ENCODE measurements around the gene CHAF1A. TPM values are rescaled to one million over a fixed set of nuclear protein-coding genes. Genes with fewer than 3 reads are reported as not detected.

CHAF1A gene
- total RNA-seq, 1 experiment from 2014 or later: 161 TPM

DNA sequence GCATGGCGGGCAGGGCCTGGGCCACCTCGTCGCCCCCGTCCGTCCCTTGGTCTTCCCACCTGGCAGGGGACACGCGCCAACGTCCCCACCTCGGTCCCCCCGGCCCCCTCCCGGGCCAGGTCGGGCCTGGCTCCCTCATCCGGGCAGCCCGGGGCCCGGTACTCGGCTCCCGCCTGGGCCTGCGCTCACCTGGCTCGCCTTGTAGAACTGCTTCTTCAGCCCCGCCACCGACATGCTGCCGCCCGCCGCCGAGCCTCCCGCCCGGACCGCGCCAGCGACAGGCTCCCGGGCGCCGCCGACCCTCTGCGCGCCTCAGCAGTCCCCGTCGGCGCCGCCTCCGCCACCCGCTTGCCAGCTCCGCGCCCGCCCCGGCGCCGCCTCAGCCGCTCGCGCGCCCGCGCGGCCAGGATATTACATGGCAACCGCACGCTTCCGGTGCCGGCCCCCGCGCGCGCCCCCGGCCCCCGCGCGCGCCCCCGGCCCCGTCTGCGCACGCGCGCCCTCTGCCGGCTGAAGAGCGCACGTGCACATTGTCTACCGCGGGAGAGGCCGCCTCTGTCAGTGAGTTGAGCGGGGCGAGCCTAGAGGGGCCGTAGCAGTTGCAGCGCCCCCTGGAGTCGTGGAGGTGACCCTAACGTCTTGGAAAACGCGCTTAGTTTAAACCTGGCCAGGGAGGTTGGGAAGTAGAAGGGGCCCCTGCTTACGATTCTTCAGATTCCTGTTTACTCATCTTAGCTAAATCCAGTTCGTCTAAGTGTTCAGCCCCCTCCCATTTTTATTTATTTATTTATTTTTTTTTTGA lies 2.1 kb upstream of the CHAF1A start, which contains the start of gene SH3GL1 (continued):
- TF ChIP-seq, protein P1, sequence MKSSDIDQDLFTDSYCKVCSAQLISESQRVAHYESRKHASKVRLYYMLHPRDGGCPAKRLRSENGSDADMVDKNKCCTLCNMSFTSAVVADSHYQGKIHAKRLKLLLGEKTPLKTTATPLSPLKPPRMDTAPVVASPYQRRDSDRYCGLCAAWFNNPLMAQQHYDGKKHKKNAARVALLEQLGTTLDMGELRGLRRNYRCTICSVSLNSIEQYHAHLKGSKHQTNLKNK (CRISPR knock-in tag; IDR thresholded peaks at IDR 0.05): no peak
- TF ChIP-seq ZNF263 (CRISPR knock-in tag; IDR thresholded peaks at IDR 0.05; ENCODE audit: low read depth) (no peak), ZNF121 (CRISPR knock-in tag; IDR thresholded peaks at IDR 0.05) (no peak), CBFB (CRISPR knock-in tag; IDR thresholded peaks at IDR 0.05; ENCODE audit: low read depth) (0 out of 2 replicates have a peak, but pooled peaks have one; percentile 61), ZNF219 (CRISPR knock-in tag; IDR thresholded peaks at IDR 0.05; ENCODE audit: borderline replicate concordance) (no peak), SP1 (CRISPR knock-in tag; conservative IDR thresholded peaks at IDR 0.05) (peak; percentile 77), ATF1 (CRISPR knock-in tag; IDR thresholded peaks at IDR 0.05) (no peak), PRRX2 (CRISPR knock-in tag; IDR thresholded peaks at IDR 0.05) (no peak), IRF2 (CRISPR knock-in tag; IDR thresholded peaks at IDR 0.05; ENCODE audit: borderline replicate concordance, low read depth) (no peak), TEAD1 (CRISPR knock-in tag; IDR thresholded peaks at IDR 0.05) (peak; percentile 10; the same call in 1 of the 2 replicates), RORB (CRISPR knock-in tag; IDR thresholded peaks at IDR 0.05) (no peak), ZNF416 (CRISPR knock-in tag; IDR thresholded peaks at IDR 0.05) (no peak), ZNF671 (CRISPR knock-in tag; IDR thresholded peaks at IDR 0.05) (no peak)
- TF ChIP-seq, protein P2, sequence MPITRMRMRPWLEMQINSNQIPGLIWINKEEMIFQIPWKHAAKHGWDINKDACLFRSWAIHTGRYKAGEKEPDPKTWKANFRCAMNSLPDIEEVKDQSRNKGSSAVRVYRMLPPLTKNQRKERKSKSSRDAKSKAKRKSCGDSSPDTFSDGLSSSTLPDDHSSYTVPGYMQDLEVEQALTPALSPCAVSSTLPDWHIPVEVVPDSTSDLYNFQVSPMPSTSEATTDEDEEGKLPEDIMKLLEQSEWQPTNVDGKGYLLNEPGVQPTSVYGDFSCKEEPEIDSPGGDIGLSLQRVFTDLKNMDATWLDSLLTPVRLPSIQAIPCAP (CRISPR knock-in tag; IDR thresholded peaks at IDR 0.05): no peak
- TF ChIP-seq, protein P3, sequence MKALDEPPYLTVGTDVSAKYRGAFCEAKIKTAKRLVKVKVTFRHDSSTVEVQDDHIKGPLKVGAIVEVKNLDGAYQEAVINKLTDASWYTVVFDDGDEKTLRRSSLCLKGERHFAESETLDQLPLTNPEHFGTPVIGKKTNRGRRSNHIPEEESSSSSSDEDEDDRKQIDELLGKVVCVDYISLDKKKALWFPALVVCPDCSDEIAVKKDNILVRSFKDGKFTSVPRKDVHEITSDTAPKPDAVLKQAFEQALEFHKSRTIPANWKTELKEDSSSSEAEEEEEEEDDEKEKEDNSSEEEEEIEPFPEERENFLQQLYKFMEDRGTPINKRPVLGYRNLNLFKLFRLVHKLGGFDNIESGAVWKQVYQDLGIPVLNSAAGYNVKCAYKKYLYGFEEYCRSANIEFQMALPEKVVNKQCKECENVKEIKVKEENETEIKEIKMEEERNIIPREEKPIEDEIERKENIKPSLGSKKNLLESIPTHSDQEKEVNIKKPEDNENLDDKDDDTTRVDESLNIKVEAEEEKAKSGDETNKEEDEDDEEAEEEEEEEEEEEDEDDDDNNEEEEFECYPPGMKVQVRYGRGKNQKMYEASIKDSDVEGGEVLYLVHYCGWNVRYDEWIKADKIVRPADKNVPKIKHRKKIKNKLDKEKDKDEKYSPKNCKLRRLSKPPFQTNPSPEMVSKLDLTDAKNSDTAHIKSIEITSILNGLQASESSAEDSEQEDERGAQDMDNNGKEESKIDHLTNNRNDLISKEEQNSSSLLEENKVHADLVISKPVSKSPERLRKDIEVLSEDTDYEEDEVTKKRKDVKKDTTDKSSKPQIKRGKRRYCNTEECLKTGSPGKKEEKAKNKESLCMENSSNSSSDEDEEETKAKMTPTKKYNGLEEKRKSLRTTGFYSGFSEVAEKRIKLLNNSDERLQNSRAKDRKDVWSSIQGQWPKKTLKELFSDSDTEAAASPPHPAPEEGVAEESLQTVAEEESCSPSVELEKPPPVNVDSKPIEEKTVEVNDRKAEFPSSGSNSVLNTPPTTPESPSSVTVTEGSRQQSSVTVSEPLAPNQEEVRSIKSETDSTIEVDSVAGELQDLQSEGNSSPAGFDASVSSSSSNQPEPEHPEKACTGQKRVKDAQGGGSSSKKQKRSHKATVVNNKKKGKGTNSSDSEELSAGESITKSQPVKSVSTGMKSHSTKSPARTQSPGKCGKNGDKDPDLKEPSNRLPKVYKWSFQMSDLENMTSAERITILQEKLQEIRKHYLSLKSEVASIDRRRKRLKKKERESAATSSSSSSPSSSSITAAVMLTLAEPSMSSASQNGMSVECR (CRISPR knock-in tag; IDR thresholded peaks at IDR 0.05; ENCODE audit: borderline replicate concordance): peak; percentile 51; the same call in 1 of the 2 replicates
- TF ChIP-seq, protein P4, sequence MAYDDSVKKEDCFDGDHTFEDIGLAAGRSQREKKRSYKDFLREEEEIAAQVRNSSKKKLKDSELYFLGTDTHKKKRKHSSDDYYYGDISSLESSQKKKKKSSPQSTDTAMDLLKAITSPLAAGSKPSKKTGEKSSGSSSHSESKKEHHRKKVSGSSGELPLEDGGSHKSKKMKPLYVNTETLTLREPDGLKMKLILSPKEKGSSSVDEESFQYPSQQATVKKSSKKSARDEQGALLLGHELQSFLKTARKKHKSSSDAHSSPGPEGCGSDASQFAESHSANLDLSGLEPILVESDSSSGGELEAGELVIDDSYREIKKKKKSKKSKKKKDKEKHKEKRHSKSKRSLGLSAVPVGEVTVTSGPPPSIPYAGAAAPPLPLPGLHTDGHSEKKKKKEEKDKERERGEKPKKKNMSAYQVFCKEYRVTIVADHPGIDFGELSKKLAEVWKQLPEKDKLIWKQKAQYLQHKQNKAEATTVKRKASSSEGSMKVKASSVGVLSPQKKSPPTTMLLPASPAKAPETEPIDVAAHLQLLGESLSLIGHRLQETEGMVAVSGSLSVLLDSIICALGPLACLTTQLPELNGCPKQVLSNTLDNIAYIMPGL (CRISPR knock-in tag; IDR thresholded peaks at IDR 0.05): peak; percentile 62
- TF ChIP-seq, protein P5, sequence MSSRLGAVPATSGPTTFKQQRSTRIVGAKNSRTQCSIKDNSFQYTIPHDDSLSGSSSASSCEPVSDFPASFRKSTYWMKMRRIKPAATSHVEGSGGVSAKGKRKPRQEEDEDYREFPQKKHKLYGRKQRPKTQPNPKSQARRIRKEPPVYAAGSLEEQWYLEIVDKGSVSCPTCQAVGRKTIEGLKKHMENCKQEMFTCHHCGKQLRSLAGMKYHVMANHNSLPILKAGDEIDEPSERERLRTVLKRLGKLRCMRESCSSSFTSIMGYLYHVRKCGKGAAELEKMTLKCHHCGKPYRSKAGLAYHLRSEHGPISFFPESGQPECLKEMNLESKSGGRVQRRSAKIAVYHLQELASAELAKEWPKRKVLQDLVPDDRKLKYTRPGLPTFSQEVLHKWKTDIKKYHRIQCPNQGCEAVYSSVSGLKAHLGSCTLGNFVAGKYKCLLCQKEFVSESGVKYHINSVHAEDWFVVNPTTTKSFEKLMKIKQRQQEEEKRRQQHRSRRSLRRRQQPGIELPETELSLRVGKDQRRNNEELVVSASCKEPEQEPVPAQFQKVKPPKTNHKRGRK (CRISPR knock-in tag; IDR thresholded peaks at IDR 0.05; ENCODE audit: borderline replicate concordance): no peak
- TF ChIP-seq, protein P6, sequence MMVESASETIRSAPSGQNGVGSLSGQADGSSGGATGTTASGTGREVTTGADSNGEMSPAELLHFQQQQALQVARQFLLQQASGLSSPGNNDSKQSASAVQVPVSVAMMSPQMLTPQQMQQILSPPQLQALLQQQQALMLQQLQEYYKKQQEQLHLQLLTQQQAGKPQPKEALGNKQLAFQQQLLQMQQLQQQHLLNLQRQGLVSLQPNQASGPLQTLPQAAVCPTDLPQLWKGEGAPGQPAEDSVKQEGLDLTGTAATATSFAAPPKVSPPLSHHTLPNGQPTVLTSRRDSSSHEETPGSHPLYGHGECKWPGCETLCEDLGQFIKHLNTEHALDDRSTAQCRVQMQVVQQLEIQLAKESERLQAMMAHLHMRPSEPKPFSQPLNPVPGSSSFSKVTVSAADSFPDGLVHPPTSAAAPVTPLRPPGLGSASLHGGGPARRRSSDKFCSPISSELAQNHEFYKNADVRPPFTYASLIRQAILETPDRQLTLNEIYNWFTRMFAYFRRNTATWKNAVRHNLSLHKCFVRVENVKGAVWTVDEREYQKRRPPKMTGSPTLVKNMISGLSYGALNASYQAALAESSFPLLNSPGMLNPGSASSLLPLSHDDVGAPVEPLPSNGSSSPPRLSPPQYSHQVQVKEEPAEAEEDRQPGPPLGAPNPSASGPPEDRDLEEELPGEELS (CRISPR knock-in tag; IDR thresholded peaks at IDR 0.05): no peak
- TF ChIP-seq, protein P7, sequence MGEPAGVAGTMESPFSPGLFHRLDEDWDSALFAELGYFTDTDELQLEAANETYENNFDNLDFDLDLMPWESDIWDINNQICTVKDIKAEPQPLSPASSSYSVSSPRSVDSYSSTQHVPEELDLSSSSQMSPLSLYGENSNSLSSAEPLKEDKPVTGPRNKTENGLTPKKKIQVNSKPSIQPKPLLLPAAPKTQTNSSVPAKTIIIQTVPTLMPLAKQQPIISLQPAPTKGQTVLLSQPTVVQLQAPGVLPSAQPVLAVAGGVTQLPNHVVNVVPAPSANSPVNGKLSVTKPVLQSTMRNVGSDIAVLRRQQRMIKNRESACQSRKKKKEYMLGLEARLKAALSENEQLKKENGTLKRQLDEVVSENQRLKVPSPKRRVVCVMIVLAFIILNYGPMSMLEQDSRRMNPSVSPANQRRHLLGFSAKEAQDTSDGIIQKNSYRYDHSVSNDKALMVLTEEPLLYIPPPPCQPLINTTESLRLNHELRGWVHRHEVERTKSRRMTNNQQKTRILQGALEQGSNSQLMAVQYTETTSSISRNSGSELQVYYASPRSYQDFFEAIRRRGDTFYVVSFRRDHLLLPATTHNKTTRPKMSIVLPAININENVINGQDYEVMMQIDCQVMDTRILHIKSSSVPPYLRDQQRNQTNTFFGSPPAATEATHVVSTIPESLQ (CRISPR knock-in tag; IDR thresholded peaks at IDR 0.05): no peak
- TF ChIP-seq, protein P8, sequence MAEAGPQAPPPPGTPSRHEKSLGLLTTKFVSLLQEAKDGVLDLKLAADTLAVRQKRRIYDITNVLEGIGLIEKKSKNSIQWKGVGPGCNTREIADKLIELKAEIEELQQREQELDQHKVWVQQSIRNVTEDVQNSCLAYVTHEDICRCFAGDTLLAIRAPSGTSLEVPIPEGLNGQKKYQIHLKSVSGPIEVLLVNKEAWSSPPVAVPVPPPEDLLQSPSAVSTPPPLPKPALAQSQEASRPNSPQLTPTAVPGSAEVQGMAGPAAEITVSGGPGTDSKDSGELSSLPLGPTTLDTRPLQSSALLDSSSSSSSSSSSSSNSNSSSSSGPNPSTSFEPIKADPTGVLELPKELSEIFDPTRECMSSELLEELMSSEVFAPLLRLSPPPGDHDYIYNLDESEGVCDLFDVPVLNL (CRISPR knock-in tag; IDR thresholded peaks at IDR 0.05; ENCODE audit: borderline replicate concordance, low read depth): 0 out of 2 replicates have a peak, but pooled peaks have one; percentile 2
- TF ChIP-seq, protein P9, sequence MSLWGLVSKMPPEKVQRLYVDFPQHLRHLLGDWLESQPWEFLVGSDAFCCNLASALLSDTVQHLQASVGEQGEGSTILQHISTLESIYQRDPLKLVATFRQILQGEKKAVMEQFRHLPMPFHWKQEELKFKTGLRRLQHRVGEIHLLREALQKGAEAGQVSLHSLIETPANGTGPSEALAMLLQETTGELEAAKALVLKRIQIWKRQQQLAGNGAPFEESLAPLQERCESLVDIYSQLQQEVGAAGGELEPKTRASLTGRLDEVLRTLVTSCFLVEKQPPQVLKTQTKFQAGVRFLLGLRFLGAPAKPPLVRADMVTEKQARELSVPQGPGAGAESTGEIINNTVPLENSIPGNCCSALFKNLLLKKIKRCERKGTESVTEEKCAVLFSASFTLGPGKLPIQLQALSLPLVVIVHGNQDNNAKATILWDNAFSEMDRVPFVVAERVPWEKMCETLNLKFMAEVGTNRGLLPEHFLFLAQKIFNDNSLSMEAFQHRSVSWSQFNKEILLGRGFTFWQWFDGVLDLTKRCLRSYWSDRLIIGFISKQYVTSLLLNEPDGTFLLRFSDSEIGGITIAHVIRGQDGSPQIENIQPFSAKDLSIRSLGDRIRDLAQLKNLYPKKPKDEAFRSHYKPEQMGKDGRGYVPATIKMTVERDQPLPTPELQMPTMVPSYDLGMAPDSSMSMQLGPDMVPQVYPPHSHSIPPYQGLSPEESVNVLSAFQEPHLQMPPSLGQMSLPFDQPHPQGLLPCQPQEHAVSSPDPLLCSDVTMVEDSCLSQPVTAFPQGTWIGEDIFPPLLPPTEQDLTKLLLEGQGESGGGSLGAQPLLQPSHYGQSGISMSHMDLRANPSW (CRISPR knock-in tag; conservative IDR thresholded peaks at IDR 0.05; ENCODE audit: low read depth): no peak
